HepG2 (cell line): ENCODE data around the gene MCM3AP. TPM values are rescaled to one million over a fixed set of nuclear protein-coding genes. Genes with fewer than 3 reads are reported as not detected.

Source experiments
- ATAC-seq: fragments of 200-7000 bp; cut with Tn5 transposase; 3 replicates; pipeline ENCODE4 v1.9.1; 2020; ENCODE audit warnings: mild to moderate bottlenecking, moderate library complexity
- BruUV-seq: library from RNA; stranded (reverse); fragments of 400-500 nt; replicated peaks from 2 replicates; lab custom pipeline; 2021; lab: Mats Ljungman, UMichigan
- CTCF ChIA-PET: fragments of 300-600 bp; formaldehyde crosslinking; extraction: SDS; loops from one replicate; lab custom pipeline; 2021; ENCODE audit warnings: low total read pairs, inconsistent platforms, low intra/inter-chr PET ratio; lab: Yijun Ruan, JAX
- POLR2A ChIA-PET: fragments of 350-600 bp; sonication (Branson Sonifier 250); formaldehyde crosslinking; loops from one replicate; lab custom pipeline; 2020; ENCODE audit warnings: antibody characterized with exemption, inconsistent platforms; lab: Yijun Ruan, JAX
- DNase-seq: peaks from one replicate; pipeline ENCODE4 v3.0.0-alpha.2; 2015; ENCODE audit warnings: low spot score
- FAIRE-seq: peaks from 3 replicates; lab custom pipeline; 2011; peaks lifted over from hg19 to GRCh38; lab: Jason Lieb, UNC
- H2AFZ ChIP-seq: one replicate; pipeline ENCODE4 v1.6.1; 2011; ENCODE audit warnings: low read length, inconsistent platforms
- H3K27ac ChIP-seq: fragments of 300-600 bp; 3 replicates; pipeline ENCODE4 v1.8.0; 2011; ENCODE audit warnings: mixed run types, mild to moderate bottlenecking, mixed read lengths, low read length, inconsistent platforms; ENCODE audit not compliant: insufficient read depth; ENCODE audit errors: extremely low read length
- H3K27me3 ChIP-seq, 2 experiments: fragments of 200-600 bp in 1 of 2; 2 replicates in 1 of 2; 3 replicates in 1 of 2; pipeline versions ENCODE4 v1.6.0 to v1.8.0; 2011; ENCODE audit warnings: low read length in 2 of 2, mild to moderate bottlenecking in 2 of 2, moderate library complexity in 2 of 2, inconsistent platforms in 1 of 2; ENCODE audit not compliant: insufficient read depth in 2 of 2, control insufficient read depth in 1 of 2
- H3K36me3 ChIP-seq, 2 experiments: fragments of 200-600 bp in 1 of 2; replicated peaks in 1 of 2; 2 replicates in 1 of 2; 3 replicates in 1 of 2; pipeline versions ENCODE4 v1.5.1 to v1.8.0; 2011; ENCODE audit warnings: low read length in 2 of 2, inconsistent platforms in 1 of 2; ENCODE audit not compliant: insufficient read depth in 2 of 2, control insufficient read depth in 1 of 2
- H3K4me1 ChIP-seq: 2 replicates; pipeline ENCODE4 v1.5.1; 2012; ENCODE audit warnings: low read length, inconsistent platforms; ENCODE audit not compliant: insufficient read depth
- H3K4me2 ChIP-seq: 2 replicates; pipeline ENCODE4 v1.6.0; 2011; ENCODE audit warnings: low read depth, low read length, inconsistent platforms
- H3K4me3 ChIP-seq, 3 experiments: fragments of 200-600 bp in 1 of 3; sonication (generic), shearing (Covaris generic) in 1 of 3; replicated peaks in 1 of 3; 2 replicates each; pipeline ENCODE4 v1.5.1; 2011 to 2016; ENCODE audit warnings: low read length in 3 of 3, inconsistent platforms in 2 of 3, low read depth in 2 of 3, mild to moderate bottlenecking in 2 of 3, control low read depth in 1 of 3, mixed read lengths in 1 of 3; ENCODE audit not compliant: insufficient read depth in 1 of 3
- H3K79me2 ChIP-seq: one replicate; pipeline ENCODE4 v1.6.1; 2011; ENCODE audit warnings: low read length, inconsistent platforms; ENCODE audit not compliant: insufficient read depth
- H3K9ac ChIP-seq: 2 replicates; pipeline ENCODE4 v1.6.0; 2011; ENCODE audit warnings: mild to moderate bottlenecking, low read depth, low read length, inconsistent platforms; ENCODE audit not compliant: insufficient read depth
- H3K9me3 ChIP-seq: 2 replicates; pipeline ENCODE4 v1.5.1; 2012; ENCODE audit warnings: mild to moderate bottlenecking, low read length
- H4K20me1 ChIP-seq: 2 replicates; pipeline ENCODE4 v1.6.0; 2011; ENCODE audit warnings: inconsistent platforms, mild to moderate bottlenecking, low read length, moderate library complexity; ENCODE audit not compliant: insufficient read depth
- FOXA3 ChIP-seq: IDR thresholded peaks from 2 replicates; pipeline ENCODE4 v1.6.1; 2016; ENCODE audit warnings: missing genetic modification reagents, missing compliant biosample characterization
- GATAD1 ChIP-seq: IDR thresholded peaks from 2 replicates; pipeline ENCODE4 v1.6.1; 2016; ENCODE audit warnings: missing genetic modification reagents, missing compliant biosample characterization
- HNRNPUL1 ChIP-seq: fragments of 200-400 bp; formaldehyde crosslinking; IDR thresholded peaks from 2 replicates; pipeline ENCODE4 v1.6.1; 2017; ENCODE audit warnings: low read depth, mild to moderate bottlenecking, low read length, moderate library complexity
- KLF9 ChIP-seq: IDR thresholded peaks from 2 replicates; pipeline ENCODE4 v1.6.1; 2016; ENCODE audit warnings: low read depth
- ZBTB38 ChIP-seq: sonication (generic); formaldehyde crosslinking; IDR thresholded peaks from 2 replicates; pipeline ENCODE4 v1.5.1; 2020; ENCODE audit warnings: mild to moderate bottlenecking, missing genetic modification reagents
- ZNF678 ChIP-seq: sonication (generic); formaldehyde crosslinking; IDR thresholded peaks from 2 replicates; pipeline ENCODE4 v1.4.0; 2020; ENCODE audit warnings: mild to moderate bottlenecking, missing genetic modification reagents
- ZNF850 ChIP-seq: sonication (generic); formaldehyde crosslinking; conservative IDR thresholded peaks from 2 replicates; pipeline ENCODE4 v1.9.0; 2021; ENCODE audit warnings: mild to moderate bottlenecking, missing genetic modification reagents
- ZSCAN31 ChIP-seq: sonication (generic); formaldehyde crosslinking; IDR thresholded peaks from 2 replicates; pipeline ENCODE4 v1.5.0; 2020; ENCODE audit warnings: low read depth, mild to moderate bottlenecking, missing genetic modification reagents
- WGBS: methylation state at CpG from one replicate; pipeline ENCODE4 v1.1.6; 2017; ENCODE audit warnings: low lambda C conversion rate; 5-methylcytosine and 5-hydroxymethylcytosine counted together
- in situ Hi-C: cut with HindIII; loops from 2 replicates; pipeline ENCODE4 v1.10.0; 2017; ENCODE audit warnings: low pct_unique_long_range_greater_than_20kb; ENCODE audit not compliant: extremely low pct_ligation_motif_present
- intact Hi-C: fragments of 100-400 bp; cut with micrococcal nuclease; formaldehyde crosslinking; loops from one replicate; pipeline ENCODE4 v1.10.0; 2022; ENCODE audit not compliant: unreplicated experiment
- polyA plus RNA-seq, 8 experiments: library from polyadenylated mRNA; depleted of rRNA in 3 of 8; stranded (reverse) in 7 of 8; unstranded in 1 of 8; fragments of >200 nt; fragmentation: Illumina TruSeq in 4 of 8; extraction: Trizol in 4 of 8; gene quantifications; 2 replicates each; pipeline versions ENCODE4 v1.2.1 to v1.2.3, GENCODE V29; 2011 to 2016; ENCODE audit warnings: low read depth in 4 of 8, missing spikeins in 1 of 8, mixed read lengths in 1 of 8; ENCODE audit not compliant: insufficient read depth in 1 of 8
- total RNA-seq, 5 experiments: library from RNA; depleted of rRNA; stranded (reverse); fragments of >200 nt; fragmentation: Illumina TruSeq; extraction: Trizol; gene quantifications; 2 replicates each; pipeline ENCODE4 v1.2.3, GENCODE V29; 2016; ENCODE audit warnings: low read depth in 1 of 5
- TF ChIP-seq, protein P1 (sequence below): conservative IDR thresholded peaks from 2 replicates; pipeline ENCODE4 v1.6.1; 2018; ENCODE audit warnings: missing genetic modification reagents
- TF ChIP-seq, protein P2 (sequence below): fragments of 450-650 bp; IDR thresholded peaks from 2 replicates; pipeline ENCODE4 v1.6.1; 2017
- TF ChIP-seq, protein P3 (sequence below): sonication (generic); formaldehyde crosslinking; IDR thresholded peaks from 2 replicates; pipeline ENCODE4 v1.5.0; 2020; ENCODE audit warnings: mild to moderate bottlenecking, missing genetic modification reagents, borderline replicate concordance
- TF ChIP-seq, protein P4 (sequence below): sonication (generic); formaldehyde crosslinking; IDR thresholded peaks from 2 replicates; pipeline ENCODE4 v1.4.0; 2020; ENCODE audit warnings: mild to moderate bottlenecking, missing genetic modification reagents, borderline replicate concordance
- TF ChIP-seq, protein P5 (sequence below): sonication (generic); formaldehyde crosslinking; IDR thresholded peaks from 2 replicates; pipeline ENCODE4 v1.5.0; 2020; ENCODE audit warnings: missing genetic modification reagents

The MCM3AP gene
- total and polyA plus RNA-seq, 2 of the 13 experiments (the other 11 are each of a cell fraction or from before 2014, with no cell fraction given) = 27.0 to 54.7 TPM

DNA sequence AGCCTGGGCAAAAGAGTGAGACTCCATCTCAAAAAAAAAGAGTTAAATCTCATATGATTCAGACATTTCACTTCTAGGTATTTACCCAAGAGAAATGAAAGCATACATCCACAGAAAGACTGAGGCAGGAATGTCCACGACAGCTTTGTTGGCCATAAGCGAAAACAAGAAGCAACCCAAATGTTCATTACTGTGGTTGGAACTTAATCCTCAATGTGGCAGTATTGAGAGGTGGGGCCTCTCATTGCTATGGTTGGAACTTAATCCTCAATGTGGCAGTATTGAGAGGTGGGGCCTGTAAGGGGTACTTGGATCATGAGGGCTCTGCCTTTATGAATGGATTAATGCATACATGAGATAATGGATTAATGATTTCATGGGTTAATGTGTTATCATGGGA, 23.0 kb upstream of the MCM3AP start:
- in situ Hi-C loops = no loop called here
- CTCF ChIA-PET = no interaction called here
- TF ChIP-seq ZBTB38 (CRISPR knock-in tag) (no peak), ZNF678 (no peak), ZNF850 (CRISPR knock-in tag) (no peak), KLF9 (CRISPR knock-in tag) (no peak), GATAD1 (CRISPR knock-in tag) (no peak), HNRNPUL1 (no peak), ZSCAN31 (no peak), FOXA3 (CRISPR knock-in tag) (no peak)
- TF ChIP-seq, protein P1, sequence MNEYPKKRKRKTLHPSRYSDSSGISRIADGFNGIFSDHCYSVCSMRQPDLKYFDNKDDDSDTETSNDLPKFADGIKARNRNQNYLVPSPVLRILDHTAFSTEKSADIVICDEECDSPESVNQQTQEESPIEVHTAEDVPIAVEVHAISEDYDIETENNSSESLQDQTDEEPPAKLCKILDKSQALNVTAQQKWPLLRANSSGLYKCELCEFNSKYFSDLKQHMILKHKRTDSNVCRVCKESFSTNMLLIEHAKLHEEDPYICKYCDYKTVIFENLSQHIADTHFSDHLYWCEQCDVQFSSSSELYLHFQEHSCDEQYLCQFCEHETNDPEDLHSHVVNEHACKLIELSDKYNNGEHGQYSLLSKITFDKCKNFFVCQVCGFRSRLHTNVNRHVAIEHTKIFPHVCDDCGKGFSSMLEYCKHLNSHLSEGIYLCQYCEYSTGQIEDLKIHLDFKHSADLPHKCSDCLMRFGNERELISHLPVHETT (CRISPR knock-in tag) = no peak
- TF ChIP-seq, protein P2, sequence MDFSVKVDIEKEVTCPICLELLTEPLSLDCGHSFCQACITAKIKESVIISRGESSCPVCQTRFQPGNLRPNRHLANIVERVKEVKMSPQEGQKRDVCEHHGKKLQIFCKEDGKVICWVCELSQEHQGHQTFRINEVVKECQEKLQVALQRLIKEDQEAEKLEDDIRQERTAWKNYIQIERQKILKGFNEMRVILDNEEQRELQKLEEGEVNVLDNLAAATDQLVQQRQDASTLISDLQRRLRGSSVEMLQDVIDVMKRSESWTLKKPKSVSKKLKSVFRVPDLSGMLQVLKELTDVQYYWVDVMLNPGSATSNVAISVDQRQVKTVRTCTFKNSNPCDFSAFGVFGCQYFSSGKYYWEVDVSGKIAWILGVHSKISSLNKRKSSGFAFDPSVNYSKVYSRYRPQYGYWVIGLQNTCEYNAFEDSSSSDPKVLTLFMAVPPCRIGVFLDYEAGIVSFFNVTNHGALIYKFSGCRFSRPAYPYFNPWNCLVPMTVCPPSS = no peak
- TF ChIP-seq, protein P3, sequence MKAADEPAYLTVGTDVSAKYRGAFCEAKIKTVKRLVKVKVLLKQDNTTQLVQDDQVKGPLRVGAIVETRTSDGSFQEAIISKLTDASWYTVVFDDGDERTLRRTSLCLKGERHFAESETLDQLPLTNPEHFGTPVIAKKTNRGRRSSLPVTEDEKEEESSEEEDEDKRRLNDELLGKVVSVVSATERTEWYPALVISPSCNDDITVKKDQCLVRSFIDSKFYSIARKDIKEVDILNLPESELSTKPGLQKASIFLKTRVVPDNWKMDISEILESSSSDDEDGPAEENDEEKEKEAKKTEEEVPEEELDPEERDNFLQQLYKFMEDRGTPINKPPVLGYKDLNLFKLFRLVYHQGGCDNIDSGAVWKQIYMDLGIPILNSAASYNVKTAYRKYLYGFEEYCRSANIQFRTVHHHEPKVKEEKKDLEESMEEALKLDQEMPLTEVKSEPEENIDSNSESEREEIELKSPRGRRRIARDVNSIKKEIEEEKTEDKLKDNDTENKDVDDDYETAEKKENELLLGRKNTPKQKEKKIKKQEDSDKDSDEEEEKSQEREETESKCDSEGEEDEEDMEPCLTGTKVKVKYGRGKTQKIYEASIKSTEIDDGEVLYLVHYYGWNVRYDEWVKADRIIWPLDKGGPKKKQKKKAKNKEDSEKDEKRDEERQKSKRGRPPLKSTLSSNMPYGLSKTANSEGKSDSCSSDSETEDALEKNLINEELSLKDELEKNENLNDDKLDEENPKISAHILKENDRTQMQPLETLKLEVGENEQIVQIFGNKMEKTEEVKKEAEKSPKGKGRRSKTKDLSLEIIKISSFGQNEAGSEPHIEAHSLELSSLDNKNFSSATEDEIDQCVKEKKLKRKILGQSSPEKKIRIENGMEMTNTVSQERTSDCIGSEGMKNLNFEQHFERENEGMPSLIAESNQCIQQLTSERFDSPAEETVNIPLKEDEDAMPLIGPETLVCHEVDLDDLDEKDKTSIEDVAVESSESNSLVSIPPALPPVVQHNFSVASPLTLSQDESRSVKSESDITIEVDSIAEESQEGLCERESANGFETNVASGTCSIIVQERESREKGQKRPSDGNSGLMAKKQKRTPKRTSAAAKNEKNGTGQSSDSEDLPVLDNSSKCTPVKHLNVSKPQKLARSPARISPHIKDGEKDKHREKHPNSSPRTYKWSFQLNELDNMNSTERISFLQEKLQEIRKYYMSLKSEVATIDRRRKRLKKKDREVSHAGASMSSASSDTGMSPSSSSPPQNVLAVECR (CRISPR knock-in tag) = no peak
- TF ChIP-seq, protein P4, sequence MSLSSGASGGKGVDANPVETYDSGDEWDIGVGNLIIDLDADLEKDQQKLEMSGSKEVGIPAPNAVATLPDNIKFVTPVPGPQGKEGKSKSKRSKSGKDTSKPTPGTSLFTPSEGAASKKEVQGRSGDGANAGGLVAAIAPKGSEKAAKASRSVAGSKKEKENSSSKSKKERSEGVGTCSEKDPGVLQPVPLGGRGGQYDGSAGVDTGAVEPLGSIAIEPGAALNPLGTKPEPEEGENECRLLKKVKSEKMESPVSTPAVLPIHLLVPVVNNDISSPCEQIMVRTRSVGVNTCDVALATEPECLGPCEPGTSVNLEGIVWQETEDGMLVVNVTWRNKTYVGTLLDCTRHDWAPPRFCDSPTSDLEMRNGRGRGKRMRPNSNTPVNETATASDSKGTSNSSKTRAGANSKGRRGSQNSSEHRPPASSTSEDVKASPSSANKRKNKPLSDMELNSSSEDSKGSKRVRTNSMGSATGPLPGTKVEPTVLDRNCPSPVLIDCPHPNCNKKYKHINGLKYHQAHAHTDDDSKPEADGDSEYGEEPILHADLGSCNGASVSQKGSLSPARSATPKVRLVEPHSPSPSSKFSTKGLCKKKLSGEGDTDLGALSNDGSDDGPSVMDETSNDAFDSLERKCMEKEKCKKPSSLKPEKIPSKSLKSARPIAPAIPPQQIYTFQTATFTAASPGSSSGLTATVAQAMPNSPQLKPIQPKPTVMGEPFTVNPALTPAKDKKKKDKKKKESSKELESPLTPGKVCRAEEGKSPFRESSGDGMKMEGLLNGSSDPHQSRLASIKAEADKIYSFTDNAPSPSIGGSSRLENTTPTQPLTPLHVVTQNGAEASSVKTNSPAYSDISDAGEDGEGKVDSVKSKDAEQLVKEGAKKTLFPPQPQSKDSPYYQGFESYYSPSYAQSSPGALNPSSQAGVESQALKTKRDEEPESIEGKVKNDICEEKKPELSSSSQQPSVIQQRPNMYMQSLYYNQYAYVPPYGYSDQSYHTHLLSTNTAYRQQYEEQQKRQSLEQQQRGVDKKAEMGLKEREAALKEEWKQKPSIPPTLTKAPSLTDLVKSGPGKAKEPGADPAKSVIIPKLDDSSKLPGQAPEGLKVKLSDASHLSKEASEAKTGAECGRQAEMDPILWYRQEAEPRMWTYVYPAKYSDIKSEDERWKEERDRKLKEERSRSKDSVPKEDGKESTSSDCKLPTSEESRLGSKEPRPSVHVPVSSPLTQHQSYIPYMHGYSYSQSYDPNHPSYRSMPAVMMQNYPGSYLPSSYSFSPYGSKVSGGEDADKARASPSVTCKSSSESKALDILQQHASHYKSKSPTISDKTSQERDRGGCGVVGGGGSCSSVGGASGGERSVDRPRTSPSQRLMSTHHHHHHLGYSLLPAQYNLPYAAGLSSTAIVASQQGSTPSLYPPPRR = no peak
- TF ChIP-seq, protein P5, sequence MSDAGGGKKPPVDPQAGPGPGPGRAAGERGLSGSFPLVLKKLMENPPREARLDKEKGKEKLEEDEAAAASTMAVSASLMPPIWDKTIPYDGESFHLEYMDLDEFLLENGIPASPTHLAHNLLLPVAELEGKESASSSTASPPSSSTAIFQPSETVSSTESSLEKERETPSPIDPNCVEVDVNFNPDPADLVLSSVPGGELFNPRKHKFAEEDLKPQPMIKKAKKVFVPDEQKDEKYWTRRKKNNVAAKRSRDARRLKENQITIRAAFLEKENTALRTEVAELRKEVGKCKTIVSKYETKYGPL = no peak

More for the DNA sequence above, 23.0 kb upstream of the MCM3AP start:
- Histone ChIP-seq H3K9ac (no peak overlapping the region), H3K27me3 (no peaks in the 10 kb centered on the region), H2AFZ (no peak overlapping the region), H3K9me3 (no peaks in the 10 kb centered on the region), H3K4me1 (no peaks in the 10 kb centered on the region), H3K4me2 (no peak overlapping the region), H3K36me3 (peaks cover 0 to 10% of the 10 kb centered on the region in 2 experiments; a peak in 2 of 5 replicates), H3K27ac (no peak overlapping the region), H3K79me2 (no peaks in the 10 kb centered on the region), H4K20me1 (no peaks in the 10 kb centered on the region), H3K4me3 (no peak overlapping the region)
- BruUV-seq = no TSS peak
- WGBS = 96% methylated on average over 2 of the region's 2 CpGs
- POLR2A ChIA-PET = no interaction called here
- no peak for ATAC-seq
- DNase-seq = no peak
- intact Hi-C loops = no loop called here
- FAIRE-seq = no peak
